Fibroblast of lung (primary cell): ENCODE results near the gene SF3A2. TPM values are rescaled to one million over a fixed set of nuclear protein-coding genes. Genes with fewer than 3 reads are reported as not detected.
A peak's percentile ranks its signal among the peaks of the same experiment; 100 is the strongest.
"Not testable (repeated sequence)": the region's sequence is repeated elsewhere in the genome, so short reads cannot be mapped to it uniquely, and the experiment has no call there.

Source experiments
- DNase-seq, 2 donors: peaks; one replicate each; pipeline versions ENCODE4 v3.0.0 to v3.0.0-alpha.2; 2010; ENCODE audit warnings: low read depth in 2 of 2
- H2AFZ ChIP-seq: 2 replicates; pipeline ENCODE4 v1.5.1; 2012; ENCODE audit warnings: low read length, control low read depth, inconsistent platforms
- H3K27ac ChIP-seq: 2 replicates; pipeline ENCODE4 v1.5.1; 2011; ENCODE audit warnings: low read length, control low read depth; ENCODE audit not compliant: insufficient read depth
- H3K27me3 ChIP-seq: 2 replicates; pipeline ENCODE4 v1.5.1; 2011; ENCODE audit warnings: mild to moderate bottlenecking, low read length; ENCODE audit not compliant: control insufficient read depth, insufficient read depth
- H3K36me3 ChIP-seq: 2 replicates; pipeline ENCODE4 v1.5.1; 2011; ENCODE audit warnings: low read length; ENCODE audit not compliant: control insufficient read depth, insufficient read depth
- H3K4me1 ChIP-seq: 2 replicates; pipeline ENCODE4 v1.5.1; 2011; ENCODE audit warnings: low read length; ENCODE audit not compliant: control insufficient read depth, insufficient read depth; ENCODE audit errors: extremely low read depth
- H3K4me2 ChIP-seq: 2 replicates; pipeline ENCODE4 v1.5.1; 2011; ENCODE audit warnings: low read length, control low read depth; ENCODE audit not compliant: insufficient read depth; ENCODE audit errors: extremely low read depth
- H3K4me3 ChIP-seq, 4 experiments: fragments of 200-600 bp in 1 of 4; sonication (generic) in 1 of 4; replicated peaks in 1 of 4; 2 replicates each; pipeline ENCODE4 v1.5.1; 2011 to 2016; ENCODE audit warnings: low read length in 4 of 4, low read depth in 3 of 4, mild to moderate bottlenecking in 3 of 4, control low read depth in 2 of 4, inconsistent platforms in 1 of 4, mixed read lengths in 1 of 4; ENCODE audit not compliant: insufficient read depth in 1 of 4; ENCODE audit errors: control extremely low read depth in 1 of 4
- H3K79me2 ChIP-seq: 2 replicates; pipeline ENCODE4 v1.5.1; 2012; ENCODE audit warnings: mild to moderate bottlenecking, low read length, inconsistent platforms; ENCODE audit not compliant: control insufficient read depth, insufficient read depth
- H3K9ac ChIP-seq: 2 replicates; pipeline ENCODE4 v1.5.1; 2011; ENCODE audit warnings: mild to moderate bottlenecking, low read length, control low read depth; ENCODE audit not compliant: insufficient read depth
- H3K9me3 ChIP-seq: 2 replicates; pipeline ENCODE4 v1.5.1; 2012; ENCODE audit warnings: low read depth, low read length; ENCODE audit not compliant: control insufficient read depth, insufficient read depth
- H4K20me1 ChIP-seq: 2 replicates; pipeline ENCODE4 v1.5.1; 2011; ENCODE audit warnings: low read length; ENCODE audit not compliant: control insufficient read depth, insufficient read depth; ENCODE audit errors: extremely low read depth
- CTCF ChIP-seq, 2 donors: IDR thresholded peaks in 1 of 2; conservative IDR thresholded peaks in 1 of 2; 1 replicate in 1 of 2; 2 replicates in 1 of 2; pipeline ENCODE4 v1.5.1; 2011 to 2012; ENCODE audit warnings: low read length in 2 of 2, control low read depth in 1 of 2, inconsistent platforms in 1 of 2, low read depth in 1 of 2, mild to moderate bottlenecking in 1 of 2
- EZH2 ChIP-seq: IDR thresholded peaks from 2 replicates; pipeline ENCODE4 v1.5.1; 2012; ENCODE audit warnings: low read length, control low read depth, mild to moderate bottlenecking; ENCODE audit errors: missing control alignments
- polyA plus RNA-seq, 2 donors: library from polyadenylated mRNA; depleted of rRNA in 1 of 2; stranded (reverse) in 1 of 2; unstranded in 1 of 2; fragments of >200 nt; gene quantifications; 2 replicates each; pipeline ENCODE4 v1.2.1, GENCODE V29; 2011 to 2012; ENCODE audit warnings: missing spikeins in 1 of 2
- total RNA-seq: library from RNA; depleted of rRNA; stranded (reverse); fragments of >200 nt; gene quantifications from 2 replicates; pipeline ENCODE4 v1.2.1, GENCODE V29; 2014

The SF3A2 gene
- total and polyA plus RNA-seq, 2 donors (not counting 1 experiment from before 2014, with no cell fraction given), result 11.1 to 31.5 TPM

DNA sequence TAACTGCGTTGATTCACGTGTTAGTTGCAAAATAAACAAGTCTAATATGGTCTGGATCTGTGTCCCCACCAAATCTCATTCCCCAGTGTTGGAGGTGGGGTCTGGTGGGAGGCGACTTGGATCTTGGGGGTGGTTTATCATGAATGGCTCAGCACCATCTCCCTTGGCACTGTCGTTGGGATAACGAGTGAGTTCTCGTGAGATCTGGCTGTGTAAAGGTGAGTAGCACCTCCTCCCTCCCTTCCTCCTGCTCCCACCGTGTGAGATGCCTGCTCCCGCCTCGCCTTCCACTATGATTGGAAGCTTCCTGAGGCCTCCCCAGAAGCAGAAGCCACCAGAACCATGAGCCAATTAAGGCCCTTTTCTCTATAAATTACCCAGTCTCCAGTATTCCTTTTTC lies 40.5 kb downstream of the SF3A2 start:
- no peak for DNase-seq
- Histone ChIP-seq H3K4me1 (peaks cover 9% of the 10 kb centered on the region), H3K27me3 (no peaks in the 10 kb centered on the region), H3K4me2 (no peak overlapping the region), H3K4me3 (no peak overlapping the region), H3K9me3 (no peaks in the 10 kb centered on the region), H3K27ac (no peak overlapping the region), H4K20me1 (peaks cover 2% of the 10 kb centered on the region), H3K9ac (no peak overlapping the region), H3K36me3 (peaks cover 16% of the 10 kb centered on the region), H3K79me2 (peaks cover 30% of the 10 kb centered on the region), H2AFZ (no peak overlapping the region)
- no peak for TF ChIP-seq CTCF (conservative IDR thresholded peaks at IDR 0.05 in 1 of 2, IDR thresholded peaks at IDR 0.05 in 1 of 2; ENCODE audit: low read depth in 1 of 2, low read length in 2 of 2)
- no peak for TF ChIP-seq EZH2

DNA sequence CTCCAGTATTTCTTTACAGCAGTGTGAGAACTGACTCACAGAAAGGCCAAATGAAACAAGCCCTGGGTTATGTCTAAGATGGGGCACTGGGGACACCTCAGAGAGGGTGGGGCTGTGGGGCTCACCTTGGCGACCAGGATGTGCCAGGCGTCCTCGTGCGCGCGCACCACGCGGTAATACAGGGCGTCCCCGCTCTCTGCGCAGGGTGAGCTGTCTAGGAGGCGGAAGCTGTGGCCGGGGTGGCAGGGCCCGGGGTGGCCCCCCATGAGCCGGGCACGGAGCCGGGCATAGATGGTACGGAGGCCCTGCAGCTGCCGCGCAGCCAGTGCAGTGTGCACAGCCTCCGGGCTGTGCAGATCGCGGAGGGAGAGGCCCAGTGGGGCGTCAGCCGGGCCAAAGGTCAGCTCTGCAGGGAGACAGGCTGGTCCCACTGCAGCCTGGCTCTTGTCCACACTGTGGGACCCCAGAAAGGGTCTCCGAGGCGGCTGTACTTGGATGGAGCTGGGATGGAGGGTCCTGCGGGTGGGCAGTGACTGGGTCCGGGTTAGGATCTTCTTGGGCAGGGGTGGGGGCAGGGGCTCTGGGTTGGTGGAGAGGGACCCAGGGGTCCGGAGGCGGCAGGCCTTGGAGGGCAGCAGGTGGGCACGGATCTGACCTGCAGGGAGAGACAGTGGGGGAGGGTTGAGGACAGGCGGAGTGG lies 42.0 kb downstream of the SF3A2 start:
- no peaks in the 10 kb centered on the region for H4K20me1 ChIP-seq
- peaks cover 16% of the 10 kb centered on the region for H3K79me2 ChIP-seq
- no peak overlapping the region for H3K27ac ChIP-seq
- peaks cover 2% of the 10 kb centered on the region for H3K4me1 ChIP-seq
- no peak overlapping the region for H2AFZ ChIP-seq
- TF ChIP-seq CTCF (conservative IDR thresholded peaks at IDR 0.05 in 1 of 2, IDR thresholded peaks at IDR 0.05 in 1 of 2; ENCODE audit: low read depth in 1 of 2, low read length in 2 of 2) (no peak), EZH2 (no peak)
- no peaks in the 10 kb centered on the region for H3K9me3 ChIP-seq
- no peak overlapping the region for H3K9ac ChIP-seq
- H3K36me3 ChIP-seq, result peaks cover 10% of the 10 kb centered on the region
- H3K4me3 ChIP-seq, result no peak overlapping the region
- no peak overlapping the region for H3K4me2 ChIP-seq
- no peaks in the 10 kb centered on the region for H3K27me3 ChIP-seq
- DNase-seq, result no peak

DNA sequence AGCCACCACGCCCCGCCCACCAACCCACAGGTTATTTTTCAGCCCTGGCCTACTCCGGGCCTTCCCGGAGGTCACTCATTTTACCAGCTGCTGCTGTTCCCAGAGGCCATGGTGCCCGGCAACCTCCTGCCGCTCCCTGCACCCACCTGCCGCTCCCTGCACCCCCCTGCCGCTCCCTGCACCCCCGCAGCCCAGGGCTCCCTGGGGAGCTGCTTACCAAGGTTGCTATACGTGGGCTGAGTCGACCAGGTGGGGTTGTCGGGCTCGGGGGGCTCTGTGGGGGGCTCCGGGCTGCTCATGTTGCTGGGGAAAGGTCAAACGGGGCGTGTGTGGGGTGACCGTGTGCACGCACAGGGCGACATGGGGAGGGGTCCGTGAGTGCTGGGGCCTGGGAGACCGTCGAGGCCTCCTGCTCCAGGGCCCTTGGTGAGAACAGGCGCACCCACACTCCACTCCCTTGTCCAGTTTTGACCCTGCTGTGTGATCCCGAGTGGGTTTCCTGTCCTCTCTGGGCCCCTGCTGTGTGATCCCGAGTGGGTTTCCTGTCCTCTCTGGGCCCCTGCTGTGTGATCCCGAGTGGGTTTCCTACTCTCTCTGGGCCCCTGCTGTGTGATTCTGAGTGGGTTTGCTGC lies 44.1 kb downstream of the SF3A2 start:
- no peak overlapping the region for H3K4me3 ChIP-seq
- no peak for DNase-seq
- H2AFZ ChIP-seq, result no peak overlapping the region
- H3K4me1 ChIP-seq, result no peaks in the 10 kb centered on the region
- H3K9me3 ChIP-seq, result no peaks in the 10 kb centered on the region
- no peak overlapping the region for H3K27ac ChIP-seq
- no peak for TF ChIP-seq CTCF (conservative IDR thresholded peaks at IDR 0.05 in 1 of 2, IDR thresholded peaks at IDR 0.05 in 1 of 2; ENCODE audit: low read depth in 1 of 2, low read length in 2 of 2)
- no peak for TF ChIP-seq EZH2
- no peaks in the 10 kb centered on the region for H3K79me2 ChIP-seq
- no peaks in the 10 kb centered on the region for H3K36me3 ChIP-seq
- no peaks in the 10 kb centered on the region for H4K20me1 ChIP-seq
- H3K4me2 ChIP-seq, result no peak overlapping the region
- no peak overlapping the region for H3K9ac ChIP-seq
- no peaks in the 10 kb centered on the region for H3K27me3 ChIP-seq

- not testable (repeated sequence) for H3K9ac ChIP-seq, H3K27ac ChIP-seq
These were observed 44.8 kb downstream of the SF3A2 start for GRCh38 chr19:2281265-2282061.

More at GRCh38 chr19:2281265-2282061, 44.8 kb downstream of the SF3A2 start:
- Histone ChIP-seq H3K4me2 (peak overlapping the region; percentile 44), H3K4me3 (peak overlapping the region in 1 of 4 experiments; percentile 33)
- H2AFZ ChIP-seq, H3K27me3 ChIP-seq, H3K36me3 ChIP-seq, H4K20me1 ChIP-seq, H3K9me3 ChIP-seq, H3K79me2 ChIP-seq, H3K4me1 ChIP-seq, DNase-seq: not testable (repeated sequence)
